Prostate gland (tissue), 2 donors: ENCODE measurements around the gene OXCT2.

Source experiments
- CTCF ChIP-seq, 4 experiments: fragments of 200-600 bp in 2 of 4; fragments of 450-650 bp in 2 of 4; sonication (generic) in 2 of 4; IDR thresholded peaks; 1 replicate in 3 of 4; 2 replicates in 1 of 4; pipeline ENCODE4 v1.5.1; 2016 to 2019; ENCODE audit warnings: antibody characterized with exemption in 4 of 4, mild to moderate bottlenecking in 2 of 4, moderate library complexity in 2 of 4
- POLR2A ChIP-seq: fragments of 450-650 bp; IDR thresholded peaks from one replicate; pipeline ENCODE4 v1.6.1; 2016; ENCODE audit warnings: antibody characterized with exemption, mild to moderate bottlenecking
- POLR2AphosphoS5 ChIP-seq: sonication (generic); formaldehyde crosslinking; IDR thresholded peaks from one replicate; pipeline ENCODE4 v1.6.1; 2017; ENCODE audit warnings: antibody characterized with exemption

- no peak for TF ChIP-seq POLR2A
- no peak for TF ChIP-seq CTCF (IDR thresholded peaks at IDR 0.05)
- TF ChIP-seq POLR2AphosphoS5: no peak
Measured at GRCh38 chr1:39735731-39736130, 35.4 kb downstream of the OXCT2 start.
